Measurements from ENCODE around the gene STIM1.

The STIM1 gene

DNA sequence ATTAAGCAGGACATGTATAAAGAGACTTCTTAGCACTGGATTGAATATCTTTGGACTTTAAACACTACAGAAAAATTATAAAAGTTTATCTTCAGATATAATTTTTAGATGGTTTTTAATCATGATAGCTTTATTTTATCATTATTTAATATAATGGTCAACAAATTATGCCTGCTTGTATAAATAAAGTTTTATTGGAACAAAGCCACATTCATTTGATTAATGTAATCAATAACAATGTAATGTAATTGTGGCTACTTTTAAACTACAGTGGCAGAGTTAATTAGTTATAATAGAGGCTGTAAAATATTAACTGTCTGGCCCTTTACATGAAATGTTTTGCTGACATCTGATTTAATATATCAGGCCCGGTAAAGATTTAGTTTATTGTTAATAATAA is 70.0 kb downstream of the STIM1 start:
- Histone ChIP-seq H3K4me1 (ENCODE audit: control insufficient read depth in 5 of 5, insufficient read depth in 5 of 5, low read length in 5 of 5) (peaks cover 1 to 17% (median 9%) of the 10 kb centered on the region in 5 donors), H3K9me3 (ENCODE audit: control insufficient read depth in 5 of 5, low read length in 5 of 5) (peaks cover 0 to 2% (median 0%) of the 10 kb centered on the region in 5 donors), H3K9ac (ENCODE audit: low read length in 5 of 5) (no peak overlapping the region), H3K36me3 (ENCODE audit: control insufficient read depth in 5 of 5, insufficient read depth in 5 of 5, low read length in 5 of 5) (peaks cover 0 to 9% (median 0%) of the 10 kb centered on the region in 5 donors), H3K27me3 (ENCODE audit: control insufficient read depth in 5 of 5, insufficient read depth in 4 of 5, low read length in 5 of 5) (no peaks in the 10 kb centered on the region), H3K4me3 (ENCODE audit: low read depth in 1 of 5, low read length in 5 of 5) (no peak overlapping the region), H3K27ac (ENCODE audit: low read depth, low read length) (no peak overlapping the region)

DNA sequence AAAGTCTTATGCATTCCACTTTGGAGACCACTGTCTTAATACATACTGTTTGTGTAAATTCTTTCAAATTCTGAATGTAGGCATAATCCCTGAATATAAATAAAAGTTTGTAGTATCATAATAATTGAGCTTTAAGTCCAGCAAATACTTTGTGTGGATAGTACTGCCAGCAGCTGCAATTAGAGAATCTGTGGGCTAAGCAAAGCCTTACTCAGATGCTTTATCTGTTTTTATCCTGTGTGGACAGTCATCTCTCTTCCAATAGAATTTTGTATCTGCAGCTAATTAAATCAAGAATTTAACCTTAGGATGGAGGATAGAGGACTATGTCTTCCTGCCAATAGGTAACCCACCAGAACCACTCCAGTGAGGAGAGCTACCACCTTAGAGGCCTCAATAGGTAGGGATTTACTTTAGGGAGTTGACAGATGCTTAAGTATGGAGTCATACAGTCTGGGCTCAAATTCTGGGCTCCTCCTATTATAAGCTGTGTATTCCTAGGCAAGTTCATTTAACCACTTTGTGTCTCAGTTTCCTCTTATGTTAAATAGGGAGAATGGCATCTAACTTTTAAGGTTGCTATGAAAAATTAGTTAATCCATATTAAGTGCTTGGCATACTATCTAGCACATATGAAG is 71.1 kb downstream of the STIM1 start:
- Histone ChIP-seq H3K27ac (ENCODE audit: low read depth, low read length) (no peak overlapping the region), H3K4me3 (ENCODE audit: low read depth in 1 of 5, low read length in 5 of 5) (no peak overlapping the region), H3K36me3 (ENCODE audit: control insufficient read depth in 5 of 5, insufficient read depth in 5 of 5, low read length in 5 of 5) (peaks cover 0 to 9% (median 0%) of the 10 kb centered on the region in 5 donors), H3K27me3 (ENCODE audit: control insufficient read depth in 5 of 5, insufficient read depth in 4 of 5, low read length in 5 of 5) (no peaks in the 10 kb centered on the region), H3K4me1 (ENCODE audit: control insufficient read depth in 5 of 5, insufficient read depth in 5 of 5, low read length in 5 of 5) (peaks cover 1 to 17% (median 9%) of the 10 kb centered on the region in 5 donors), H3K9me3 (ENCODE audit: control insufficient read depth in 5 of 5, low read length in 5 of 5) (peaks cover 0 to 2% (median 0%) of the 10 kb centered on the region in 5 donors), H3K9ac (ENCODE audit: low read length in 5 of 5) (no peak overlapping the region)

DNA sequence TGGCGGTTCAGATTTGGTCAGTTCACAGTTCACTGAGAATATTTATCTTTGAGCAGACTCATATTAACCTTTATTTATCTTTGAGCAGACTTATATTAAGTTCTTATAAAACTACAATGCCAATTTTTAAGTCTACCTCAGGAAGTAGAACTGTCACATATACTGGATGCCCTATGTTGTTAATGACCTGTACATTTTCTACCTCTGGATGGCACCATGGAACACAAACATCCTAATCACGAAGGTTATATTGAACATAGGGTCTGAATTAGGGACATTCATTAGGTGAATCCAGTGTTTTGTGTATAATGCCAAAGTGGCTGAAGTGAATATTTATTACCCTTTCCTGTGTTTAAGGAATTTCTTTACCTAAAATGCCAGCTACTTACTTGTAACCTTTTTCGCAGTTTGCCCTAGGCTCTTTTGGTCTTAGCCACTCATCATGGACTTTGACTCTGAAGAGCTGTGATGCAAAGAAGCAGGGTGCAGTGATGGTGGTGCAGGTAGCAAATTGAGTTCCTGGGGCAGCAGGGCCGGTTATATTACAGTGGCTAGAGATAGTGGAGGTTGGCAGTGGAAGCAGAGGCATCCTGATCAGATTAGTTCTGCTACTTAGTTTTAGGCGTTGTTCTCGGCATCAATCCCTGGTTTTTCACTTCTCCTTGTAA is 71.8 kb downstream of the STIM1 start:
- Histone ChIP-seq H3K9me3 (ENCODE audit: control insufficient read depth in 5 of 5, low read length in 5 of 5) (peaks cover 0 to 2% (median 0%) of the 10 kb centered on the region in 5 donors), H3K27ac (ENCODE audit: low read depth, low read length) (no peak overlapping the region), H3K9ac (ENCODE audit: low read length in 5 of 5) (no peak overlapping the region), H3K27me3 (ENCODE audit: control insufficient read depth in 5 of 5, insufficient read depth in 4 of 5, low read length in 5 of 5) (no peaks in the 10 kb centered on the region), H3K4me3 (ENCODE audit: low read depth in 1 of 5, low read length in 5 of 5) (no peak overlapping the region), H3K36me3 (ENCODE audit: control insufficient read depth in 5 of 5, insufficient read depth in 5 of 5, low read length in 5 of 5) (peaks cover 0 to 9% (median 0%) of the 10 kb centered on the region in 5 donors), H3K4me1 (ENCODE audit: control insufficient read depth in 5 of 5, insufficient read depth in 5 of 5, low read length in 5 of 5) (peaks cover 1 to 17% (median 9%) of the 10 kb centered on the region in 5 donors)

DNA sequence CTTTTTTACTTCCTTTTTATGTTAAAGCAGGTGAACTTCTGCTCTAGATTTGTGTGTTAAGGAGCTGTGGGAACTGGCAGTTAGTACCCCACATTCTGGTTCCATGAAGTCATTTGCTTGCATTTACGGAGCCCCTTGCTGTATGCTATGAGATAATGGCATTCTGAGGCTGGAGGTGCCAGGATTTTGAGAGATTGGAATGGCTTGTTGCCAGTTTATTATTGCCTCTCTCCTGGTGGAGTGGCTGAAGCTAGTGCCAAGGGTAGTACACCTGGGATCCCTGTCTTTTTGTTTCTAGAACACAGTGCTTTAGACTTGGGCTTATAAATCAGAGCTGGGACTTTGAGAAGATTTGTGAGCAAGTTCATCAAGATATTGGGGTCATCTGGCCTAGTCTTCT is 73.8 kb downstream of the STIM1 start:
- Histone ChIP-seq H3K36me3 (ENCODE audit: control insufficient read depth in 5 of 5, insufficient read depth in 5 of 5, low read length in 5 of 5) (peaks cover 0 to 9% (median 0%) of the 10 kb centered on the region in 5 donors), H3K27me3 (ENCODE audit: control insufficient read depth in 5 of 5, insufficient read depth in 4 of 5, low read length in 5 of 5) (no peaks in the 10 kb centered on the region), H3K4me3 (ENCODE audit: low read depth in 1 of 5, low read length in 5 of 5) (no peak overlapping the region), H3K9ac (ENCODE audit: low read length in 5 of 5) (no peak overlapping the region), H3K9me3 (ENCODE audit: control insufficient read depth in 5 of 5, low read length in 5 of 5) (no peaks in the 10 kb centered on the region), H3K4me1 (ENCODE audit: control insufficient read depth in 5 of 5, insufficient read depth in 5 of 5, low read length in 5 of 5) (peaks cover 1 to 17% (median 9%) of the 10 kb centered on the region in 5 donors), H3K27ac (ENCODE audit: low read depth, low read length) (no peak overlapping the region)

DNA sequence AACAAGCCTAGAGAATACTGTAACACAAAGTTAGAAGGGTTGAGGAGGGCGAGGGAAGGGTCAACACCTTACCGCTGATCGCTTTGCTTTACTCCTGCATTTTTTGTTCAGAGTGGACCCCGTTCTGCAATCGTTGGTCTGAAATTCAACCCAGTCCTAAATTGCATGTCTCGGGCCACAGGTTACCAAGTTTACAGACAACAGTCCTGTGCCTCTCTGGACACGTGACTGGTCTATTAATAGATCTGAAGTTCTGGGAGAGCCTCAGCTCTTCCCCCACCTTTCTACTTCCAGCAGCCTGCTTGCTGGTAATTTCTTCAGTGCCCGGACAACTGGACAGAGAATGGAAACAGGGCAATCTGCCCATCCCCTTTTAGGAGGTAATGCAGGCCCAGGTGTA is 74.2 kb downstream of the STIM1 start:
- no peak overlapping the region for H3K27ac ChIP-seq (ENCODE audit: low read depth, low read length)
- H3K4me1 ChIP-seq (ENCODE audit: control insufficient read depth in 5 of 5, insufficient read depth in 5 of 5, low read length in 5 of 5) = peaks cover 1 to 17% (median 9%) of the 10 kb centered on the region in 5 donors

DNA sequence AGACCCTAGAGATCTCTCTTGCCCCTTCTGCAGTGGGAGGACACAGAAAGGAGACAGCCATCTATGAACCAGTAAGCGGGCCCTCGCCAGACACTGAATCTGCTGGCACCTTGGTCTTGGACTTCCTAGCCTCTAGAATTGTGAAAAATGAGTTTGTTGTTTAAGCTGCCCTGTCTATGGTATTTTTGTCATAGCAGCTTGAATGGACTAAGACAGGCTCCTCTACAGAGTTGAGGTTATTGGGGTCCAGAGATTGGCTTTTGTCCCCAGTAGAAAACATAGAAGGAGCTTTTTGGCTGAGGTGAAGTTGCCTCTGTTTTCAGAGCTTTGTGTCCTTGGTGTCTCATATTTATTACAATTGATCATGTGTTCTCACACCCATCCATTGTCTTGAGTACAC is 77.2 kb downstream of the STIM1 start:
- peaks cover 0 to 9% (median 0%) of the 10 kb centered on the region in 5 donors for H3K36me3 ChIP-seq (ENCODE audit: control insufficient read depth in 5 of 5, insufficient read depth in 5 of 5, low read length in 5 of 5)
- peaks cover 0 to 17% (median 11%) of the 10 kb centered on the region in 5 donors for H3K4me1 ChIP-seq (ENCODE audit: control insufficient read depth in 5 of 5, insufficient read depth in 5 of 5, low read length in 5 of 5)

More for the DNA sequence above, 74.2 kb downstream of the STIM1 start:
- Histone ChIP-seq H3K9ac (ENCODE audit: low read length in 5 of 5) (peak overlapping the region in 1 of 5 donors; percentile 10), H3K4me3 (ENCODE audit: low read depth in 1 of 5, low read length in 5 of 5) (no peak overlapping the region), H3K27me3 (ENCODE audit: control insufficient read depth in 5 of 5, insufficient read depth in 4 of 5, low read length in 5 of 5) (no peaks in the 10 kb centered on the region), H3K36me3 (ENCODE audit: control insufficient read depth in 5 of 5, insufficient read depth in 5 of 5, low read length in 5 of 5) (peaks cover 0 to 9% (median 0%) of the 10 kb centered on the region in 5 donors), H3K9me3 (ENCODE audit: control insufficient read depth in 5 of 5, low read length in 5 of 5) (no peaks in the 10 kb centered on the region)

DNA sequence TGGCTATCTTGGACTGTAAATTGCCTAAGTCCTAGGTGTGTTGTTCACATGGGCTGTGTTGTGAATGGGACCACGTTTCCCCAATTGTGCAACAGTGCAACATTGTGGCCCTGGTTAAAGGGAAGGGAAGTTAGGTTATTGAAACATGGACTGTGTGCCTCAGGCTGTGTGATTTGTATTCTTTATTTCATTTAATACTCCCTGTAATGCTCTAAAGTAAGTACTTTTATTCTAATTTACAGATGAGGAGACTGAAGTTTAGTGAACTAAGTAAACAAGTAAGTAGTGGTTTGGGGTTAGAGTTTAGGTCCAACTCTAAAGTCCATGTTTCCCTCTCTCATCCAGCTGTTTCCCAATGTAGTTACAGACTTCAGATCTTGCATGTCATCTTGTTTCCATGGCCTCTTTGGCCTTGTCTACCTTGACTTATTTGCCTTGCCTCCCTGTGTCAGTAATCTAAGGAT is 77.7 kb downstream of the STIM1 start:
- H3K27me3 ChIP-seq (ENCODE audit: control insufficient read depth in 5 of 5, insufficient read depth in 4 of 5, low read length in 5 of 5) = no peaks in the 10 kb centered on the region

More for the DNA sequence above, 77.2 kb downstream of the STIM1 start:
- H3K27me3 ChIP-seq (ENCODE audit: control insufficient read depth in 5 of 5, insufficient read depth in 4 of 5, low read length in 5 of 5) = no peaks in the 10 kb centered on the region
- H3K9me3 ChIP-seq (ENCODE audit: control insufficient read depth in 5 of 5, low read length in 5 of 5) = no peaks in the 10 kb centered on the region
- H3K4me3 ChIP-seq (ENCODE audit: low read depth in 1 of 5, low read length in 5 of 5) = no peak overlapping the region
- no peak overlapping the region for H3K9ac ChIP-seq (ENCODE audit: low read length in 5 of 5)
- no peak overlapping the region for H3K27ac ChIP-seq (ENCODE audit: low read depth, low read length)

DNA sequence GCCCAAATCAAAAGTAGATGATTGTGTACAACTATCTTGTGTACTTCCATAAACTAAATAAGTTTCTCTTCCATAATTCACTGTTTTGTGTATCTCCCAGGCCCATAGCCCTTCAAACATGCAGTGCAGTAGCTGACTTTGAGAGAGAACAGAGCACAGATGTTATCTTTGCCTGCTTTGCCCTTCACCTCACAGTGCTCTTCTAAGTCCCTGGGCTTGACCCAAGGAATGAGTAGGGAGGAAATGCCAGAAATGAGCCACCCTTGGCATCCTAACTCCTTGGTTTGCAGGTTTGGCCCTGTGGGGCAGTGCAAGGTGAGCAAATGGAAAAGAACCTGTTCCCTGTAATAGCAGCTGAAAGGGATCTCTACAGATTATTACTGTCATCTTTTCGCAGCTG is 79.2 kb downstream of the STIM1 start:
- Histone ChIP-seq H3K36me3 (ENCODE audit: control insufficient read depth in 5 of 5, insufficient read depth in 5 of 5, low read length in 5 of 5) (peaks cover 0 to 2% (median 0%) of the 10 kb centered on the region in 5 donors), H3K4me1 (ENCODE audit: control insufficient read depth in 5 of 5, insufficient read depth in 5 of 5, low read length in 5 of 5) (peaks cover 0 to 21% (median 15%) of the 10 kb centered on the region in 5 donors), H3K27ac (ENCODE audit: low read depth, low read length) (no peak overlapping the region), H3K27me3 (ENCODE audit: control insufficient read depth in 5 of 5, insufficient read depth in 4 of 5, low read length in 5 of 5) (no peaks in the 10 kb centered on the region), H3K4me3 (ENCODE audit: low read depth in 1 of 5, low read length in 5 of 5) (no peak overlapping the region), H3K9ac (ENCODE audit: low read length in 5 of 5) (no peak overlapping the region), H3K9me3 (ENCODE audit: control insufficient read depth in 5 of 5, low read length in 5 of 5) (no peaks in the 10 kb centered on the region)

More for the DNA sequence above, 77.7 kb downstream of the STIM1 start:
- no peak overlapping the region for H3K27ac ChIP-seq (ENCODE audit: low read depth, low read length)
- no peak overlapping the region for H3K4me3 ChIP-seq (ENCODE audit: low read depth in 1 of 5, low read length in 5 of 5)
- peaks cover 0 to 9% (median 0%) of the 10 kb centered on the region in 5 donors for H3K36me3 ChIP-seq (ENCODE audit: control insufficient read depth in 5 of 5, insufficient read depth in 5 of 5, low read length in 5 of 5)
- peaks cover 0 to 15% (median 9%) of the 10 kb centered on the region in 5 donors for H3K4me1 ChIP-seq (ENCODE audit: control insufficient read depth in 5 of 5, insufficient read depth in 5 of 5, low read length in 5 of 5)
- no peak overlapping the region for H3K9ac ChIP-seq (ENCODE audit: low read length in 5 of 5)
- no peaks in the 10 kb centered on the region for H3K9me3 ChIP-seq (ENCODE audit: control insufficient read depth in 5 of 5, low read length in 5 of 5)

DNA sequence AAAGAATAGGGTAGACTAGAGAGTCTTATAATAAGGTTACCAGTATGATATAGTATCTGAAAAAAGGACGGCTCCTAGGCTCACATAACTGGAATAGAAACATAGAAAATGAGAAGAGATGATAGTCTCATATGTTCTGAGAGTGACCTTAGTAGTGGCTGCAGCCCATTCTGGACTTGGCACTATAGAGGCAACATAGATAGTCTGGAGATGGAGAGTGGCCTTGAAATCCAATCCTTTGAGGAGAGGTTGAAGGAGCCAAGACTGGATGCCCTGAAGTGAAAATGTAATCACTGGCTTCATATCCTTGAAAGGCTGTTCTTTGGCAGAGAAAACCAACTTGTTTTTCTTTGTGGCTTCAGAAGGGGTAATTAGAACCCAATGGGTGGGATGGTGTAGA is 81.1 kb downstream of the STIM1 start:
- H3K9ac ChIP-seq (ENCODE audit: low read length in 5 of 5) = no peak overlapping the region
- no peak overlapping the region for H3K27ac ChIP-seq (ENCODE audit: low read depth, low read length)
- no peaks in the 10 kb centered on the region for H3K9me3 ChIP-seq (ENCODE audit: control insufficient read depth in 5 of 5, low read length in 5 of 5)
- peaks cover 0 to 32% (median 20%) of the 10 kb centered on the region in 5 donors for H3K4me1 ChIP-seq (ENCODE audit: control insufficient read depth in 5 of 5, insufficient read depth in 5 of 5, low read length in 5 of 5)
- H3K36me3 ChIP-seq (ENCODE audit: control insufficient read depth in 5 of 5, insufficient read depth in 5 of 5, low read length in 5 of 5) = no peaks in the 10 kb centered on the region
- H3K27me3 ChIP-seq (ENCODE audit: control insufficient read depth in 5 of 5, insufficient read depth in 4 of 5, low read length in 5 of 5) = no peaks in the 10 kb centered on the region
- H3K4me3 ChIP-seq (ENCODE audit: low read depth in 1 of 5, low read length in 5 of 5) = no peak overlapping the region

DNA sequence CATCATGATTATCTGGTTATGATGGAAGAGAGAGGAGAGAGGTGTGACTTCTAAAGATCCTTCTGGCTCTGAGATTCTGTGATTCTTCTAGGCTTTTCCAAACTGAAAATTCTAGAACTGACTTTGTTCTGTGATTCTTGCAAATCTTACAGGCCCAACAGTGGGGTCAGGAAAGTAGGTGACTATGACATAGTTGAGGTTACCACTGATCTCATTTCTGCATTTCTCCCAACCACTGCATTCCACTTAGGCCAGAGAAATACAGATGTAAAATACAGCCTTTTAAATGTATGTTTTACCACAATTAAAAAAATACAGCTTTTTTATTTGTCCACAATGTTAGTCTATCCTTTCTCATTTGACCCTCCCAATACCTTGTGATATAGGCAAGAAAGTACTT is 83.7 kb downstream of the STIM1 start:
- Histone ChIP-seq H3K27ac (ENCODE audit: low read depth, low read length) (peak overlapping the region; percentile 88), H3K9ac (ENCODE audit: low read length in 5 of 5) (peak overlapping the region in 3 of 5 donors; percentile 5 to 67 (median 12)), H3K4me1 (ENCODE audit: control insufficient read depth in 5 of 5, insufficient read depth in 5 of 5, low read length in 5 of 5) (peaks cover 5 to 54% (median 40%) of the 10 kb centered on the region in 5 donors), H3K27me3 (ENCODE audit: control insufficient read depth in 5 of 5, insufficient read depth in 4 of 5, low read length in 5 of 5) (no peaks in the 10 kb centered on the region), H3K36me3 (ENCODE audit: control insufficient read depth in 5 of 5, insufficient read depth in 5 of 5, low read length in 5 of 5) (no peaks in the 10 kb centered on the region), H3K9me3 (ENCODE audit: control insufficient read depth in 5 of 5, low read length in 5 of 5) (no peaks in the 10 kb centered on the region), H3K4me3 (ENCODE audit: low read depth in 1 of 5, low read length in 5 of 5) (no peak overlapping the region)
